ENCODE data around the gene ACYP2.
A peak's percentile ranks its signal among the peaks of the same experiment; 100 is the strongest.
"Not testable (repeated sequence)": the region's sequence is repeated elsewhere in the genome, so short reads cannot be mapped to it uniquely, and the experiment has no call there.

The ACYP2 gene

DNA sequence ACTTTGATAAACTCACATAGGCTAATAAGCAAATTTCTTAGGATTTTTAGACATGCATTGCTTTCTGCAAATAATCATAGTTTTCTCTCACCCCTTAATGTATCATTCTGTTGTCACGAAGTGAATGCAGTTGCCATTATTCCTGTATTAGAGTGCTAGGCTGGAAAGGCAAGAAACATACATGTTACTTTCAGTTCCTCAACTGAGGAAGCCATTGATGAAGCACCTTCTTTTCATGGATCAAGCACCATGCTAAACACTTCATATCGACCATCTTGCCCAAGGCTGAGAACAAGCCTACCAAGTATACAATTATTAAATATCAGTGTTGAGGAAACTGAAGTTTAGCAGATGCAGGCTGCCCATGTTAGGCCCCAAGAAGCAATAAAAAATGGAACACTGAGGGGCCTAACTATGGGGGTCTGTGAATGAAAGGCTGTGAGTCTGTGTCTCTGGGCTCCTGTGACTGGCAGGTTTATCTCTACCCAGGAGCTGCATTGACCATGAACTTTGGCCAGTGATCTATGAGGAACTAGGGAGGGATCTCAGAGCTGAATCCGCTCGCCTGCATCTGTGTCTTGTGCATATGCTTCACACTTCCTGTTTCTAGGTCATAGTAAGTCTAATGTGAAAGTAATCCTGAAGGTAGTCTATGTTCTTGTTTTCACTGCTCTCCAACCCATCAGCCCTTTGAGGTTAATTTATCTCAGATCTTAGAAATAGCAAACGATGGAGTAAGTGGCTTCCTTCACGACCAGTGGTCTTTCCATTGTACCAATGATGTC lies 156.6 kb downstream of the ACYP2 start:
- no peak for DNase-seq (ENCODE audit: low spot score)

- DNase-seq (ENCODE audit: low spot score), result no peak
Measured at GRCh38 chr2:54274781-54275242, 159.4 kb downstream of the ACYP2 start.

DNA sequence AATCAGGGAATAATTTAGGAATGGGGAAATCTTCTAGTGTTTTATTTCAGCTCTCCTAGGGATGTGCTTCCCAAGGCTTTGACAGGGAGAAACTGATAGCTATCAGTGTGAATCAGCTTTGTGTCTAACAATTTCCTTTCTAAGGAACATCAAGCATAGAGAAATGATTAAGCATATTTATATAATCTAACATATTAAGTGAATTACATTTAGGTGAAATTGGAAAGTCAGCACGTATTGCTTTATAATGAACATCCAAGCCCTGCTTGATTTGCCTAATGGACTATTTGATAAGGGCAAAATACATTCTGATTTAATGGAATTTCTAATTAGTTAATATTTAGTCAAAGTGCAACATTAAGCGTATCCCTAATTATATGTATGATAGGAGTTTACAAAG lies 160.1 kb downstream of the ACYP2 start:
- no peak for DNase-seq (ENCODE audit: low spot score)

- no peak for DNase-seq (ENCODE audit: low spot score)
Measured at GRCh38 chr2:54279385-54279784, 164.0 kb downstream of the ACYP2 start.

- no peak for DNase-seq (ENCODE audit: low spot score)
Measured at GRCh38 chr2:54284826-54285225, 169.4 kb downstream of the ACYP2 start.

GRCh38 chr2:54285451-54285850 lies 170.0 kb downstream of the ACYP2 start:
- no peak for DNase-seq (ENCODE audit: low spot score)

- no peak for DNase-seq (ENCODE audit: low spot score)
Measured at GRCh38 chr2:54287532-54287931, 172.1 kb downstream of the ACYP2 start.

DNA sequence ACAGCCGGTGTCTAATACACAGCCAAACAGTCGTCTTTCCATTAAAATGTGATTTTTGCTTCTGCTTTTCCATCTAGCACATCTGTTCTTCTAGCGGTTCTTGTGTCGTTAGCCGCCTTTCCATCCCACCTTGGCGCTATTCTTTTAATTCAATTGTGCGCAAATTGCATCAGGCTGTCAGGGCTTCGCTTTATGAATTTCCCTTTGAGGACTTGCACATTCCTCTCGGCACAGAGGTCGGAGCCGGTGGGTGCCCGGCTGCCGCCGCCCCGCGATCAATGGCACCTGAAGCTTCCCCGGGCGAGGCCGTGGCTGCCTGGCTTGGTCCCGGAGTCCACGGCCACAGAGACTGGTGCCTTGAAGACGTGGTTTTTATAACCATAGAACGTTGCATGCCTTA lies 174.5 kb downstream of the ACYP2 start:
- no peak for DNase-seq (ENCODE audit: low spot score)

- no peak for DNase-seq (ENCODE audit: low spot score)
Measured at GRCh38 chr2:54290356-54291025, 175.1 kb downstream of the ACYP2 start.

DNA sequence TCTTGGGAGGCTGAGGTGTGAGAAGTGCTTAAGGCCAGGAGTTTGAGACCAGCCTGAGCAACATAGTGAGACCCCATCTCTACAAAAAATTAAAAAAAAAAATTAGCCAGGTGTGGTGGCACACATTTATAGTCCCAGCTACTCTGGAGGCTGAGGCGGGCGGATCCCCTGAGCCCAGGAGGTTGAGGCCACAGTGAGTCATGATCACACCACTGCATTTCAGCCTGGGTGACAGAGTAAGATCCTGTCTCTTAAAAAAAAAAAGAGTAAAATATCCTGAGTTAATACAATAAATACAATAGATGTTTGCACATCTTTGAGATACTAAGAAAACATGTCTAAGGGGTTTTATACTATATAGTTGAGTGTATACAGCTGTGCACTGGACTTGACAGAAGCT lies 179.2 kb downstream of the ACYP2 start:
- DNase-seq (ENCODE audit: low spot score), result not testable (repeated sequence)

DNA sequence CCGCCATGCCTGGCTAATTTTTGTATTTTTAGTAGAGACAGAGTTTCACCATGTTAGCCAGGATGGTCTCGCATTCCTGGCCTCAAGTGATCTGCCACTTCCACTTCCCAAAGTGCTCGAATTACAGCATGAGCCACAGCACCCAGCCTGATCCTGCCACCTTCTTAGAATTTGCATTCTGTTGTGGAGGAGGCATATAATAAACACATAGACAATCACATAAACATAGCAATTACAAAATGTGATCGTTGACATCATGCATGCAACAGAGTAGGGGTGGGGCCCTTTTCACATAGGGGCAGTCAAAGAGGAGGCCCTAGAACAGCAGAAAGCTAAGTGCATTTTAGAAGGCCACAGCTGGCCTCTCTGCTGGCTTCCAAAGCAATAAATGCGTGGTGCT lies 180.5 kb downstream of the ACYP2 start:
- no peak for DNase-seq (ENCODE audit: low spot score)

GRCh38 chr2:54298514-54298913 lies 183.1 kb downstream of the ACYP2 start:
- DNase-seq (ENCODE audit: low spot score), result no peak

DNA sequence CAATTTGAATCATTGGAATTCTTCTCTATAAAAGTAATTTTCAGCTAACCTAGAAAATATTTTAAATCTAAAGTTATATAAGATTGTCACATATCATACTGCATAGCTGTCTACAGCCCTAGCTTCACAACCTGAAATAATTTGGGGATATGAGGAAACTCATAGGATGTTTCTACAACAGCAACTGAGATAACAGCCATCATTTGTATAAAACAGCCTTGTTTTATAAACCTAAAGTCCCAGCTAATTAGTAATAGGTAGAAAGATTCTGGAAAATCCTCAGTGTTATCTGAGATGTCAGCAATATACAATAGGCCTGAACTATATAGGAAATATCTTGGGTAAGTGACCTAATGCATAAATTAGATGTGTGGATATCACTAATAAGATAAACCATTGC lies 188.2 kb downstream of the ACYP2 start:
- DNase-seq (ENCODE audit: low spot score), result no peak

DNA sequence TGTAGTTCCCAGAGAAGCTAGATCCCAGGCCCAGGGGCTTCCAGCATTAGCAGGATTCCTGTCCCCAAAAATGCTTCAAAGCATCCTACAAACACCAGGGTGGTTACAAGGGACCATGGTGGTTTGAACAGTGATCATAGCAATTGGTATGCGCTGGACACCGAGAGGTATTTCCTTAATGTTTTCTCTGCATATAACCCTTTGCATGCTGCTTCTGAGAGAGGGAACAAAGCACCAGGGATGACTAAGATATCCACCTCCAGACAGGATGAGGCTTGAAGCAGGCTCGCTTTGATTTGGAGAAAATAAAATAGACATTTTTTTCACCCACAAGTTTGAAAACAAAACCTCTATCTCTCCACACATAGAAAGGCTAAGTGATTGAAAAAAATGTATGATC lies 191.1 kb downstream of the ACYP2 start:
- peak; percentile 65 for DNase-seq (ENCODE audit: low spot score)

GRCh38 chr2:54308186-54308585 lies 192.8 kb downstream of the ACYP2 start:
- peak; percentile 25 for DNase-seq (ENCODE audit: low spot score)

- no peak for DNase-seq (ENCODE audit: low spot score)
Measured at GRCh38 chr2:54308782-54309181, 193.4 kb downstream of the ACYP2 start.

- no peak for DNase-seq (ENCODE audit: low spot score)
Measured at GRCh38 chr2:54310311-54310710, 194.9 kb downstream of the ACYP2 start.

DNA sequence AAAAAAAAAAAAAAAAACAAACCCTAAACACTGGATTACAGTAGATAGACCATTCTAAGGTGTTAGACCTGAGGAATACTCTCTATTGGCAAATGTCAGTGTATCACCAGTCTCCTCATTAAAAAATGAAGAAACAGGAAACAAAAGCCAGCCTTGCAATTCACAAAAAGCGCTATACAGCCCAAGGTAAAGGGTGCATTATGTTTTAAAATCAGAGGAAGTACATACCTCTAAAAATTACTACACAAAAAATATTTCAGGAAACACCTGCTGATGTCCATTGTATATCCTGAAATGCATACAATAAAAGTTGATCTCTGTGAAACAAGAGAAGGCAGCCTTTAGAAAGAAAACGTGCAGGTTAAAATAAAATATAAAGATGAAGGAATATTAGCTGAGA lies 195.5 kb downstream of the ACYP2 start:
- DNase-seq (ENCODE audit: low spot score), result no peak

- DNase-seq (ENCODE audit: low spot score), result no peak
Measured at GRCh38 chr2:54313147-54313546, 197.7 kb downstream of the ACYP2 start.

- DNase-seq (ENCODE audit: low spot score), result no peak
Measured at GRCh38 chr2:54317973-54318372, 202.6 kb downstream of the ACYP2 start.

DNA sequence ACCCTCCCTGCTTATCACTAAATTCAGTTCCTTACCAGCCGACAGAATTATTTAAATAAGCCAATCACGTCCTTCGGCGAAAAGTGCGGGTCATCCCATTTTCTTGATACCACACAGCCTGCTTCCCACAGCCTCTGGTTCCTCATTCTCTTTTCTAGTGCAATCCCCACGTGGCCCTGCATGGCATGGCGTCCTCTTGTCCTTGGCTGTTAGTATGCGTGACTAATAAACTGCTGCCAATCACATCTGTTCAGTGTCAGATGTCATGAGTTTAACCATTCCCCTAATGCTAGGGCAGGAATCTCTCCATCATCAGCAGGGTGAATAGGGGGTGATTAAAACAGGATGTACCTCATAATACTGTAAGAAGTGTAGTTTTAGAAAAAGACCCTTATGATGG lies 203.4 kb downstream of the ACYP2 start:
- no peak for DNase-seq (ENCODE audit: low spot score)

GRCh38 chr2:54321047-54321446 lies 205.6 kb downstream of the ACYP2 start:
- DNase-seq (ENCODE audit: low spot score), result no peak

GRCh38 chr2:54324517-54324916 lies 209.1 kb downstream of the ACYP2 start:
- not testable (repeated sequence) for DNase-seq (ENCODE audit: low spot score)

DNA sequence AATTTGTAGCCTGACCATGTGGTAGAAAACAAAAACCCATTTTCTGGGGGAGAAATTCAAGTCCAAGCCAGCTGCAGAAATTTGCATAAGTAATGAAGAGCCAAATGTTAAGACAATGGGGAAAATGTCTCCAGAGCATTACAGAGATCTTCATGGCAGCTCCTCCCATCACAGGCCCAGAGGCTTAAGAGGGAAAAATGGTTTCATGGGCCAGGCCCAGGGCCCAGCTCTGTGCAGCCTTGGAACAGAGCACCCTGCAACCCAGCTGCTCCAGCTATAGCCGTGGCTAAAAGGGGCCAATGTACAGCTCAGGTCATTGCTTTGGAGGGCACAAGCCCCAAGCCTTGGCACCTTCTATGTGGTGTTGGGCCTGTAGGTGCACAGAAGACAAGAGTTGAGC lies 209.7 kb downstream of the ACYP2 start:
- no peak for DNase-seq (ENCODE audit: low spot score)

Data from hepatic stellate cell (primary cell).